Midbrain (tissue), 1 donor: ENCODE results near the gene CELF1.
A peak's percentile ranks its signal among the peaks of the same experiment; 100 is the strongest.

Source experiments
- DNase-seq: peaks from one replicate; lab custom pipeline; 2025; lab: John Stamatoyannopoulos, UW

CELF1 gene

DNA sequence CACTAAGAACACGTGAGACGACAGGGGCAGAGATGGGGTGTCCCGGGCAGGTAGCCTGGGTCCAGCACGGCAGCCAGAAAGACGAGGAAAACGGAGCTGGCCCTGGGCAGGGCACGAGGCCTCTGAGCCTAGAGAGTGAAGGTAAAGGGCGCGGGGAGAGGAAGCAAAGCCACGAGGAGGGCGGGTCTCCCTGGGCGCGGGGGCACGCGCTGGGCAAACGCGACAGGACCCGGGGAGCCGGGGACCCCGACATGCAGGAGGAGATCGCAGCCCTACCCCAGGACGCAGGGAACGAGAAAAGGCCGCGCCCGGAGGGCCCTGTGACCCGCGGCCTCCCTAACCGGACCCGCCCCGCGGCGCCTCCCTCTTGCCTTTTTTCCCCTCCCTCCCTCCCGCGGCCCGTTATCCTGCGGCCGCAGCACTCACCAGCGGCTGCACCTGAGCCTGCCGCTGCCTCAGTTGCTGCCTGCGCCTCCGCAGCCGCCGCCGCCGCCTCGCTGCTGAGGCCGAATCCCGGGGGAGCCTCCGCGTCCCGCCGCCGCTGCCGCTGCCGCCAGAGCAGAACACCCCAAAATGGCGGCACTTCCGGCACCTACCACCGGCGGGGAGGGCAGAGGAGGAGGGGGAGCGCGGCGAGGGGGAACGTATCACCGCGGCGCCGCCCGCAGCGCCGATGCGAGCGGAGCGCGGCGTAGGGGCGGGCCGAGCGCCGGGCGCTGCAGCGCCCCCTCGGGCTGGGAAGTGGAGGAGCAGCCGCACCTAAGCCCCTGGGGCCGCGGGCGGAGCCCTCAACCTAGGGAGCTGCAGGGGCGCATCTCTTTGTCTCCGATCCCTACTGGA is at the start of gene CELF1:
TSS of gene CELF1 (minus strand) at position 567 of the 840 bp plus-strand sequence. CDS start 53,609 bp downstream, outside the sequence.
- DNase-seq: peak; percentile 94

DNA sequence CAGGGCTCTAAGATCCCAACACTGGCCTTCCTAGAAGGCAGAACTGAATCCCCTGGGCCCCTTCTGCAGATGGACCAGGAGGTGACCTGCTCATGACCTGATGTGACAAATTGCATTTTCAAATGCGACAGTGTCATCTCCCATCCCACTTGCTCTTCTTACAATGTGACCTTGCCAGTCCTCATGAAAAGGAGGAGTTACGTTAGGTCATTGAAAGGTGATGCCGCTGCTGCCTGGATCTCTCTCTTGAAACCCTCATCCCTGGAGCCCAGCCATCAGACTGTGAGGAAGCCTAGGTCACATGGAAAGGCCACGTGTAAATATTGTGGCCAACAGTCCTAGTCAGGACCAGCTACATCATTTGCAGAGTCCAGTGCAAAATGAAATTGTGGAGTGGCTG is 47.0 kb upstream of the CELF1 start:
- no peak for DNase-seq

DNA sequence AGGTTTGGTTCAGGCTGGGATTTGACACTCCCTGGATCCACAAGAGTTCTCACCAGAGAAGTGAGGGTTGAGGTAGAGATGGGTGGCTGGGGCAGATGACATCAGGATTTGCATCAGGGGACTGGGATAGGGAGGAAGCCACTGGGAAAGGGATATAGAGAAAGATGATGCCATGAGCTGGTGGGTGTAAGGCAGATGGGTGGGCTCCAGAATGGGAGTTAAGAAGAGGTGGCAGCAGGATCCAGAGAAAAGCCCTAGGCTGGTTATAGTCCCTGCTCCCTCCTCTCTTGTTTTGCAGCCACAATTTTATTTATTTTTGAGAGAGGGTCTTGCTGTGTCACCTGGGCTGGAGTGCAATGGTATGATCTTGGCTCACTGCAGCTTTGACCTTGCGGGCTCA is 43.0 kb upstream of the CELF1 start:
- DNase-seq: no peak

DNA sequence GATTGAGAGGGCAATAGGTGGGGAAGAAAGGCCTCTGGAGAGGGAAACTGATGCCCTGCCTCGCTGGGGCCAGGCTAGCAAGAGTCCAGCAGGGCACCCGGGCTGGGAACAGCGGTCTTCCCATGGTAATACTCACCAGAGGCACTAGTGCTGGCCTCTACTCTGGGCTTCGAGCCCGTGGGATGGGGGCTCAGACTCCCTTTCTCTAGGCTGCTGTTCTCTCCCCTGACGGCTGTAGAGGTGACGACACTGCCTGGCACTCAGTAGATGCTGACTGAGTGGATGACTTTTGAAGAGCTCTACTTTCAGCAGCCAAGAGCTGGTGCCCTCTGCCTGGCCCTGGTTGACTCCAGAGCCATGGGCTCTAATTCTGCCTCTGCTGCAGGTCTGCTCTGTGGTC is 42.1 kb upstream of the CELF1 start:
- no peak for DNase-seq

DNA sequence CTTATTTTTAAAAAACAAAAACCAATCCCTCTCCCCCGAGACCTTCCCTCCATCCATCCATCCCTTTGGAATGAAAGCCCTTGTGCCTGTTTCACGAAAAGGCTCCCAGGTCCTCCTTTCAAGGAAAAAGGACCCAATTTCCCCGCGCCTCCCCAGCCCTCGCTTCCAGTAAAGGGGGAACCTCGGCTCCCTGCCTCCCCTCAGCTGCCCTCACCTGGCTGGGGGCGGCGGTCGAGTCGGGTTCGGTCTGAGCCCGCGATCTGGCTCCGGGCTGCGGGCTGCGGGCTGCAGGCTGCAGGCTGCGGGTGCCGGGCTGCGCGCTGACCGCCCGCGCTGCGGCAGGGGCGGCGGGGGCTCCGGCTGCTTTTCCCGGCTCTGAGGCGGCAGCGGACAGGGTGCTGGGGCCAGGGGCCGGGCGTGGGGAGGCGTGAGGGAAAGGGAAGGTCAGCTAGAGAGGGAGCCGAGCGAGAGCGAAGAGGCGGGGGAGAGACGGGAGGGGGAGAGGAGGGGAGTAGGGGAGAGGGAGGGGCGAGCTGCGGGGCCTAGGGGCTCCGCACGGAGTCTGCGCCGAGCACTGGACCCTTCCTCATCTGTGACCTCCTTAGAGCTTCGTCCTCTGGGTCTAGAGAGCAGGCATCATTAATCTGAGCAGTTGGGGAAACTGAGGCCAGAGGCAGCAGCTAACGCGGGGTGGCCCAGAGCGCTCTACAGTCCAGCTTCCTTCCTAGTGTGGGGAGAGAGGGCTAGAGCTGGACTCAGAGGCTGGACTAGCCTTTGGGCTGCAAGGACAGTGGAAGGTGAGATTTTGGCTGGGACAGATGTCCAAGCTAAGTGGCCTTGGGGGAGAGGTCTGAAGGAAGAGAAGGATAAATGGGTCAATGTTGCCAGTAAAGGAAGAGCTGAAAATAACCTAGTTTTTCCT is 41.3 kb upstream of the CELF1 start, which contains the start of gene C1QTNF4:
TSS of gene C1QTNF4 (minus strand) at position 478 of the 922 bp plus-strand sequence. CDS start 3,601 bp downstream, outside the sequence.
- DNase-seq: no peak

DNA sequence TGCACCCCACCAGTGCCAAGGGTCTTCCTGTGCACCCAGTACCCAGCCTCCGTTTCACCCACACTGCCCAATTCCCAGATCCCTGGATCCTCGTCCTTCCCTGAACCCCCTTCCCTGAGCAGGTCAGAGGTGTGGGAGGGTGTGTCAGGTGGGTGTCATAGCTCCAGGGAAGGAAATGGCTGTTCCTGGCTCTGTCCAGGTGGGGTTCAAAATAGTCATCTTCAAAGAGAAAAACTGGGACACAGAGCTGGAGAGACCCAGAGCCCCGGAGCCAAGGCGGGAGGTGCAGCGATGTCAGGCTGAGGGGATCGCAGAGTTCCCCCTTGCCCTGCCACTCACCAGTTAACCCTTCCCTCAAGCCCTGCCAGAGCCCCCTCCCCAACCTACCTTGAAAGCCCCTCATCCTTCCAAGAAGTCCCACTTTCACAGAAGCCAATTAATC is 40.6 kb upstream of the CELF1 start:
- no peak for DNase-seq

DNA sequence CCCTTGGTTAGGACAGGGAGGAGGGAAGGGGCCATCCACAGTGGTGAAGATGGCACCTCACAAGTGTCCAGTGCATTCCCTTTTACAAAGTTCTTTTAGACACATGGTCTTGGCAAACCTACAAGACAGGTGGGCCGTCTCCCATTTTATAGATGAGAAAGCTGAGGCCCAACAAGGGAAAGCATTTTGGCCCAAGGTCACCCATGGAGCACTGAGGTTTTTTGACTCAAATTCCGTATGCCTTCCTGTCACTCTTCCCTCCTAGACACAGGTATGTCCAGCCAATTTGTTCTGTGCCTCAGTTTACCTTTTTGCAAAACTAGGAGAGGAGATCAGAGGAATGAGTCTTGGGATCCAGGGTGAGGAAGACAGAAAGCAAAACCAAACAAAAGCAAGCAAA is 40.0 kb upstream of the CELF1 start:
- no peak for DNase-seq

DNA sequence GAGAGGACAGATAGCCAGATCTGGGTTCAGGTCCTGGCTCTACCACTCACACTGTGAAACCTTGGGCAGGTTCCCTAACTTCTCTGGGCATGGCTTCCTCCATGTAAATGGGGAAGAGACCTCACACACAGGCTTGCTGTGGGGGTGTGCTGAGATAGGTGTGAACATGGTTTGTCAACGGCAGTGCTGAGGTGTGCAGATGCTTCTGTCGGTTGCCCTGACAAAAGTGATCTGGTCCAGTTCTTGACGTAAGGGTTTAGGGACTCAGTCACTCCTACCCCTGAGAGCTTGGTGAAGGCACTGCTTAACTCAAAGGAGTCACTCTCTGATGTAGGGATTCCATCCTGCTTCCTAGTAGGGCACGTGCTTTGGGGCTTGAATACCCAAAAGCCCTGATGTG is 39.3 kb upstream of the CELF1 start:
- no peak for DNase-seq

DNA sequence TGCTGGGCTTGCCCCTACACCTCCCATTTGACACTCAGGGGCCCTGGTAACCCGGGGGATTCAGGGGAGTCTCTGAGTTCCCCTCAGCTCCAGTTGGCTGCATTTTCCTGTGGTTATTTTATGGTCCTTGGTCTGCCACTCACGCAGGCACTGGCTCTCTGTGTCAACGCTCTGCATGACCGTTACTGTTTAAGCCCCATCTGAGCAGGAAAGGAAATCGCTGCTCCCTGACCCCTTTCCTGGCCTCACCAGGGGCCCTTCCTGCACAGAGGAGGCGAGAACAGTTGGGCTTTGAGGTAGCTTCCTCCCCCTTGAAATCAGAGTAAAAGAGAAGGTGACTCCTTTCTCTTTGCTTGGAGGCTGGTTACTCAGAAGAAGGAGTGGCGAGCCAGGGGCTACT is 38.8 kb upstream of the CELF1 start:
- no peak for DNase-seq

DNA sequence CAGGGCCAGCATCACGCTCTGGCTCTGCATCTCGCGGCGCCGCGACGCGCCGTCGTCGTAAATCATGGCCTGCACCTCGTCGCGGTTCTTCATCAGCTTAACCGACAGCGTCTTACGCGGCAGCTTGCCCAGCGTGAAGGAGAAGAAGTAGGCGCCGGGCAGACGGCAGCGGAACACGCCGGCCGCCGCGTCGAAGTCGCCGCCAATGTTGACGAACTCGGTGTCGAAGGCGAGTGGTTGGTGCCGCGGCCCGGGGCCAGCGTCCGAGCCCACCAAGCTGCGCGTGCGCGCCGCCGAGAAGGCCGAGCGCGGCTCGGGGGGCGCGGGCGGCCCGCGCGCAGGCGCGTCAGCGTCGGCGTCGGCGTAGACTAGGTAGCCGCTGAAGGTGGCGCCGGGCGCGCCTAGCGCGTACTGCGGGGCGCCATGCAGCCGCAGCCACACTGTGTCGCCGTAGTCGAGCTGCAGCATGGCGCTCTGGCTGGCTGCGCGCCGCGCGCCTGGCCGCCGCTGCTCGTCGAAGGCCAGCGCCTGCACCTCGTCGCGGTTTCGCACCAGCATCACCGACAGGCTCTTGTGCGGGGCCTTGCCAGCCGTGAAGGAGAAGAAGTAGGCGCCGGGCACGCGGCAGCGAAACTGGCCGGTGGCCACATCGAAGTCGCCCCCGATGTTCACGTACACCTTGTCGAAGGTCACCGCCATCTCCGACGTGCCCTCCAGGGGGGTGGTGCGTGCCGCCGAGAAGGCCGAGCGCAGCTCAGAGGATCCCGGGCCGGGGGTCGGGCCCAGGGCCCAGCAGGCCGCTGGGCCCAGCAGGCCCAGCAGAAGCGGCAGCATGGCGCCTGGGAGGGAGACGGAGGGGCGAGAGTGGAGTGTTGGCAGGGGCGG is 37.3 kb upstream of the CELF1 start:
- DNase-seq: no peak

DNA sequence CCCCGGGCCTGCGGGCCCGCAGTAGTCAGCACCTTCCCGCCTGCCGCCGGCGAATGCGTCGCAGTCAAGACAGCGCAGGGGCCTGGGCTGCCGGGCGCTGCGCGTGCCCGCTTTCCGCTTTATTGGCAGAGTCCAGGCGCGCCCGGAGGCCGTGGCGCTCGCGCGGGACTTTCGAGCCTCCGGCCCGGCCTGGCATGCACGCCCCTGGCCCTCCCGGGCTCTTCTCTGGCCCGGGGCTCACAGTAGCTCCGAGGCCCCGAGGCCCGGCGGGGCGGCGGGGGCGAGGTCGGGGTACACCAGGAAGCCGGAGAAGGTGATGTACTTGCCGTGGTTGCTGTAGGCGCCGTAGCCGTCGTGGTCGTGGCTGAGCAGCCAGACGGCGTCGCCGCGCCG is 36.6 kb upstream of the CELF1 start:
- DNase-seq: no peak

DNA sequence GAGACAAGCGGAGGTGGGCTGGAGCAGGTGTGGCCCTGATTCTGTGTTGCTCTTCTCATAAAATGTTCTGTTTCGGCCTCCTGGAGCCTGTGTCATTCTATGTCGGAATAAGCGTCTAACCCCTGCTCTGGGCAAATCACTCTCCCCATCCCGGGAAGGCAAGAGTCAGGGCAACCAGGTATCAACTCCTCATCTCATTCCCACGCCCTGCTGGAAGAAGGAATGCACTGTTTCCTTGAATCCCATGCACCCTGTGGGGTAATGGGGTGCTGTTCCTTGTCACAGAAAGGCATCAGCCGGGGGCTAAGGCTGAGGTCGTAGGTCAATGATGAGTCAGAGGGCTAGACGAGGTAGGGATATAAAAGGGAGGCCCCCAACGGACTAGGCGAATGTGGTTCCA is 36.2 kb upstream of the CELF1 start:
- DNase-seq: no peak

DNA sequence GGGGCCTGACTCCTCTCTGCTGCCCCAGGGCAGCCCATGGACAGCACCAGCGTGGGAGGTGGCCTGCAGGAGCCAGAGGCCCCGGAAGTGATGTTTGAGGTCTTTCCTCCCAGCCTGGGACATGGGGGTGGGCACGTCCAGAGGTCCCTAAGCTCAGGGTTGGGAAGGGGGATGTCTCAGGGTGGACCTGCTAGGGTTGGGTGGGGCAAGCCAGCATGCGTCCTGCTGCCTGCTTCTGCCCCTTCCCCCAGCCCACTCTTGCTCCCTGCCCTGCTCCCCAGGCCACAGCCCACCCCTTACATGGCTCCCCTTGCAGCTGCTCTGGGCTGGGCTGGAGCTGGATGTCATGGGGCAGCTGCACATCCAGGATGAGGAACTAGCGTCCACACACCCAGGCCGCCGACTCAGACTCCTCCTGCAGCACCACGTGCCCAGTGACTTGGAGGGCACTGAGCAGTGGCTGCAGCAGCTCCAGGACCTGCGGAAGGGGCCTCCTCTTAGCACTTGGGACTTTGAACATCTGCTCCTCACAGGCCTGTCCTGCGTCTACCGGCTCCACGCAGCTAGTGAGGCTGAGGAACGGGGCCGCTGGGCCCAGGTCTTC is 34.9 kb upstream of the CELF1 start:
- DNase-seq: peak; percentile 41

DNA sequence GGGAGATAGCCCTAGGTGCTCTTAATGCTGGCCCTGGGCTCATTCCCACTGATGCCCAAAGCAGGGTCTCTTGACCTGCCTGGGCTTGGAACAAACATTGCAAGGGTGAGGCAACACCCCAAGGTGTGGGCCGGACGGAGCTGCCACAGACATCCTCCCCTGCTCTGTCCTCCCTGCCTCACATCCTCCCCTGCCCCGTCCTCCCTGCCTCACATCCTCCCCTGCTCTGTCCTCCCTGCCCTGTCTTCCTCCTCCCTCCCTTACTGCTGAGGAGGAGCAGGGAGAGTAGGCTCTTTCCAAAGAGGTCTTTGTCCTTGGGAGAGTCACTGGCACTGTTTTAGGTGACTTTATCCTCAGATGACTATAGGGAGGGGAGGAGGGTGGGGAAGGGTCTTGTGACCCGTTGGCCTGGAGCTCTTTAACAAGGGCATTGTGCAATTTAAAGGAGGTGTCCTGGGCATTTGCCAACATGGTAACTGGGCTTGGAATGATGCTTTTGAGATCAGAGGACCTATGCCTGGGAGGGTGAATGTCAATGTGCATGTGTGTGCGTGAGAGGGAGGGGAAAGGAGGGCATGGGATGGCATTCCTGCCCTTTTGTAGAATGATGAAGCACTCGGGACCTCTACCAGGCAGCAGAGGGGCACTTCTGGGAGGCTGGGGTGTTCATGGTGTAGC is 34.2 kb upstream of the CELF1 start:
- DNase-seq: no peak

DNA sequence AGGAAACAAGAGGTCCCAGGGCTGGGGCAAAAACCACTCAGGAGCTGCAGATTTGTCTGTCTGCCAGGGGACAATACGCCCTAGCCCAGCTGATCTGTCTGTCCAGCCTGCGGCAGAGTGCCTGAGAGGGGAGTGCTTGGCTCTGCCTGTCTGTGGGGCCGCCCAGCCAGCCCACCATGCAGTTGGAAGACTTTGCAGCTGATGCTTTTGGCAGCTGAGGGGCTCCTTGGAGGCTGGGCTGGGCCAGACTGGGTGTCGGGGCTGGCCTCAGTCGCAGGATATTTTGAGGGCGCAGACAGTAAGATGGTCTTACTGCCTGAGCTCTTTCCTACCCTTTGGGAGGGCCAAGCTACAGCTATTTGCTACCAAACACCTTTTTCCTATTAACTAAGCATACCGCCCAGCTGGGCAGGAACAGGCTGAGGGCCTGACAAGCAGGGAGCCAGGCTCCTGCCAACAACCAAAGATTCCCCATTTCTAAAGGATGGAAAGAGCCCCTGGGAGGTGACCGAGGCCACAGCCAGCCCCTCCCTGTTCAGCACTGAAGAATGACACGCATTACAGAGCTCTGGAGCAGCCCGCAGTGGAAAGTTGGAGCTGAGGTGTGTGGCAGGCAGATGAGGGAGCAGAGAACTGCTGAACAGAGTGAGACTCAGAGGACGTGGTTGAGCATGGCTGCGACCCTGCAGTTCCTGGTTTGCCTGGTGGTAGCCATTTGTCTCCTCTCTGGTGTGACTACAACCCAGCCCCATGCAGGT is 33.3 kb upstream of the CELF1 start, which contains the start of gene FAM180B:
TSS of gene FAM180B (plus strand) at position 581 of the 758 bp plus-strand sequence. CDS start at position 672, 91 bp downstream.
- DNase-seq: no peak

DNA sequence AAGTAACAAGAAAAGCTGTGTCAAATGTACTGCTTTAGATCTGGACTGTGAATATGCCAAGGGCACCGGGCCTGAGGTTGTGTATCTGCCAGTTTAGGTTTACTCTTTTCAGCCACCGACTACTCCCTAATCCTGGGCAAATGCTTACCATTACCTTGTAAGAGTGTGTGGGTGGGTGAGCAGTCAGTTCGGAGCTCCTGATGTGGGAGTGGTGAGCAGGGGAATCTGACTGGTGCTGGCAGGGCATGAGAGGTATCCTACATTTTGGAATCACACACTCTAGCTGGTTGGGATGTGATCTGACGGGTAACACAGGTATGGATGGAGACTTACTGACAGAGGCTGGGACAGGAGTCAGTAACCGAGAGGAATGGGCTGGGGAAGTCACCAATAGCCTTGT is 30.9 kb upstream of the CELF1 start:
- DNase-seq: no peak

DNA sequence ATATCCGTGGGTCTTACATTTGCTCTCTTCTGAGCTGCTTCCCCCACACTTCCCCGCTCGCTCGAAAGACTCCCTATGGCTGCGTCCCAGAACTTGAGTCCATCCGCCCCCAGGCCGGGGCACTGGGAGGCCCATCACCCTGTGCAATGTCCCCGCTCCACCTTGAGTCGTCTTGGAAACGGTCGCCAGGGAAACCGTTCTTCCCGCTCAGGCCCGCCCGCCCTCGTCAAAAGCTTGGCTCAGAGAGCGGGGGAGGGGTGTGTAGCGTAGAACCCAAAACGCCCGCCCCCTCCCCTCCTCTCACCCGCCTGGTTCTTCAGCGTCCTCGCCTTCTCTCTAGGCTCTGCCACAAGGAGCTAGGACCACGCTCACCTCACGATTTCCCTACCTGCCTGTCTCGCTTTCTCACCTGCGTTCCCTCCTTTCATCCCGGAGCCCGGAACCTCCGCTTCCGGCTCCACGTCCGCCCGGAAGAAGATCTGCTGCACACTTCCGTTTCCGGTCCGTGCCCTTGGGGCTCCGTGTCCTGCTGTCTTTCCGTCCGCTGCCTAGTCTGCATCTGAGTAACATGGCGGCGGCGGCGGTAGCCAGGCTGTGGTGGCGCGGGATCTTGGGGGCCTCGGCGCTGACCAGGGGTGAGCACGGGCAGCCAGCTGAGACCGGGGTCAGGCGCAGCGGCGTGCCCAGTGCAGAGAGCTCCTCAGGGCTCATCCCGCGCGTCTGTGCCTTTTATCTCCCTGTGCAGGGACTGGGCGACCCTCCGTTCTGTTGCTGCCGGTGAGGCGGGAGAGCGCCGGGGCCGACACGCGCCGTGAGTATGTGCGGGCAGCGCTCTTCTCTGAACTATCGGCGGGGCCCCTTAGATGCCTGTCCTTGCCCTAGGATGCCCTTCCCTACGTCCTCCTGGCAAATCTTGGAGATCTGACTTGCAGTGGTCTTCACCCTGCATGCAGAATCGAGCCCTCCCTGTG is 25.9 kb upstream of the CELF1 start, which contains the start of the genes KBTBD4 and NDUFS3:
TSS of gene KBTBD4 (minus strand) at position 447 of the 971 bp plus-strand sequence. CDS start at position 428, 19 bp downstream.
TSS of gene NDUFS3 (plus strand) at position 551 of the 971 bp plus-strand sequence. CDS start at position 569, 18 bp downstream.
- peak; percentile 94 for DNase-seq

DNA sequence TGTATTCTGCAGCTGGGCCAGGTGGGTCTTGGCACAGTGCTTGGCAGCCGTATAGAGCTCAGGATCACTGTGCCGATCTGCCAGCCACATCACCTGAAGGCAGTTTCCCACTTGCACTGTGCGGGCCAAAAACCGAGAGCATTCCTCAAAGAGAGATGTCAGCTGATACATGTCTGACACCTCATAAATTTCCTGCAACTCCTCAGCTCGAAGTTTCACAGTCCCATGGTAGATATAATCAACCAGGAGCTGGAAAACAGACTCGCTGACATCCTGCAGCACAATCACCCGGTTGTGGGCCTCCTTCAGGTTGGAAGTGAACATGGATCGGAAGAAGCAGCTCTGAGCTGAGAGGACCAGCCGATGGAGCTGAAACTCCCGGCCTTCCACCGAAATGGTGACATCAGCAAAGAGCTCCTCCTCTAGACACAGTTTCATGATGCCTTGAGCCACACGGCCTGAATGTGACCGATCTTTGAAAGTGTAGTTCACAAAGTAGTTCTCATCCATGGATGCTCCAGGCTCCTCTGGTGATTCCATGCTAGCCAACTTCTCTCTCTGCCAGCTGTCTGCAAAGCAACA is 24.6 kb upstream of the CELF1 start:
- DNase-seq: no peak
